Activated CD4-positive, alpha-beta T cell treated with anti-CD3 and anti-CD28 coated beads, Interleukin-2, amount 10 ng/mL, durations not matched to agents 7 days and 5 days (primary cell): ENCODE data around the gene FARP1. TPM values are rescaled to one million over a fixed set of nuclear protein-coding genes. Genes with fewer than 3 reads are reported as not detected.

ENCODE experiments used
- CTCF ChIA-PET: fragments of 350-600 bp; sonication (Branson Sonifier 250); formaldehyde crosslinking; loops from one replicate; lab custom pipeline; 2021; ENCODE audit warnings: antibody characterized with exemption; lab: Charles Lee
- POLR2A ChIA-PET: fragments of 350-600 bp; sonication (Branson Sonifier 250); formaldehyde crosslinking; loops from one replicate; lab custom pipeline; 2021; ENCODE audit warnings: antibody characterized with exemption; lab: Charles Lee
- DNase-seq: peaks from one replicate; pipeline ENCODE4 v3.0.0-alpha.2; 2020
- H3K27ac Mint-ChIP-seq: one replicate; pipeline ENCODE4 v1.8.0; 2021; ENCODE audit warnings: mild to moderate bottlenecking, moderate library complexity, mixed read lengths
- H3K27me3 Mint-ChIP-seq: one replicate; pipeline ENCODE4 v1.8.0; 2021; ENCODE audit warnings: mixed read lengths
- H3K36me3 Mint-ChIP-seq: one replicate; pipeline ENCODE4 v1.8.0; 2021; ENCODE audit warnings: low read depth, mixed read lengths
- H3K4me1 Mint-ChIP-seq: one replicate; pipeline ENCODE4 v1.8.0; 2021; ENCODE audit warnings: mixed read lengths
- H3K4me3 Mint-ChIP-seq: one replicate; pipeline ENCODE4 v1.8.0; 2021; ENCODE audit warnings: mild to moderate bottlenecking, moderate library complexity, mixed read lengths
- H3K9me3 Mint-ChIP-seq: one replicate; pipeline ENCODE4 v1.8.0; 2021; ENCODE audit warnings: mixed read lengths
- total RNA-seq, 2 experiments: library from RNA; stranded (reverse); gene quantifications; one replicate each; pipeline ENCODE4 v1.2.3, GENCODE V29; 2021

Gene FARP1
- total RNA-seq, 2 experiments from 2014 or later = 0.67 to 1.0 TPM

DNA sequence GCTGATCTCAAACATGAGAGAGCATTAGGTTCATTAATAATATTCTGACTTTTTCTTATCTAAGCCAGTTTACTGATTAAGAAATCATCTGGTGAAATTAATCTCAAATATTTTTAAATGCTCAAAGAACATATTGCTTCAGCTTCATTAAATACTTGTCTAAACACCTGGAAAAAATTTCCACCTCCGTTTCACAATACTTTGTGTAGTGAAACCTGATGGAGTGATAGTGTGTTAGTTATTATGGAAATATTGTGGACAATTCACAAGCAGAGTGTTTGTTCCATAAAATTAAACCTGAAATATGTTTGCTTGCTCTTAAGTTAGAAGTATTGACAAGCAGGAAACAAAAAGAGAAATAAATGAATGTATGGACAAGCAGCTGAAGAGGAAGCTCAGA, 91.5 kb downstream of the FARP1 start:
- Mint-ChIP-seq H3K36me3 (no peaks in the 10 kb centered on the region), H3K4me1 (no peaks in the 10 kb centered on the region), H3K27ac (no peak overlapping the region), H3K9me3 (no peaks in the 10 kb centered on the region), H3K27me3 (no peaks in the 10 kb centered on the region), H3K4me3 (no peak overlapping the region)
- no peak for DNase-seq
- ChIA-PET POLR2A (no interaction called here), CTCF (interaction anchor here (1.0 kb wide), 1 partner anchor 13 kb away, joined by 3 read pairs; no protein-coding TSS in a partner anchor)

DNA sequence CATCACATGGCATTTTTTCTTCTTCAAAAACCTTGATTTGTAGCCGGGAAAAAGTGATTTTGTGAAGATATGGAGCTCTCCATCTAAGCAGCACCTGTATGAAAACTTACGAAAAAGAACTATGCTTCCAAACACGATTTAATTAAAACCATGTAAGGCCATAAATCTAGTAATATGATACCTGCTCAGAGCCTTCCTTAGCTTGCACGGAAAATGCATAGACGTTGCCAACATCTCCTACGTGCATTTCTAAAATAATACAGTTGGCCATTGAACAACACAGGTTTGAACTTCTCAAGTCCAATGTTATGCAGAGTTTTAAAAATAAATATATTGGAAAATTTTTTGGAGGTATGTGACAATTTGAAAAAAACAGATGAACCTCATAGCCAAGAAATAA, 93.3 kb downstream of the FARP1 start:
- POLR2A ChIA-PET = no interaction called here
- Mint-ChIP-seq H3K27ac (no peak overlapping the region), H3K27me3 (no peaks in the 10 kb centered on the region), H3K4me3 (no peak overlapping the region), H3K4me1 (no peaks in the 10 kb centered on the region), H3K9me3 (no peaks in the 10 kb centered on the region), H3K36me3 (no peaks in the 10 kb centered on the region)
- CTCF ChIA-PET = interaction anchor here (1.4 kb wide), 1 partner anchor 27 kb away, joined by 3 read pairs; no protein-coding TSS in a partner anchor
- DNase-seq = no peak

DNA sequence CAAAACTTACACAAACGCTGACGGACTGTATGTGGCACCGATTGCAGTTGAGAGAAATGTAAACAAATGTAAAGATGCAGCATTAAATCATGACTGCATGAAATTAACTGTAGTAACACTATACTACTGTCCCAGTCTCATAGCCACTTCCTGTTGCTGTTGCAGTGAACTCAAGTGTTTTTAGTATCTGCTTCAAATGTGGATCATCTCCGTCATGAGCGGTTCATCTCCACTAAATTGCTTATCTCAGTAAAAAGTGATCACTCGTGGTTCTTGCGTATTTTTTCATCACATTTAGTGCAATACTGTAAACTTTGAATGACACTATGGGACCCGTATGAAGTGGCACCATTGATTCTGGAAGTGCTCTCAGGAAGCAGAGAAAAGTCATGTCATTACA, 94.4 kb downstream of the FARP1 start:
- H3K4me3 Mint-ChIP-seq = no peak overlapping the region
- CTCF ChIA-PET = no interaction called here
- no peaks in the 10 kb centered on the region for H3K9me3 Mint-ChIP-seq
- no peaks in the 10 kb centered on the region for H3K4me1 Mint-ChIP-seq
- no peak overlapping the region for H3K27ac Mint-ChIP-seq
- POLR2A ChIA-PET = interaction anchor here (0.7 kb wide), 1 partner anchor 867 kb away, joined by 3 read pairs; no protein-coding TSS in a partner anchor
- no peaks in the 10 kb centered on the region for H3K36me3 Mint-ChIP-seq
- no peak for DNase-seq
- H3K27me3 Mint-ChIP-seq = no peaks in the 10 kb centered on the region

DNA sequence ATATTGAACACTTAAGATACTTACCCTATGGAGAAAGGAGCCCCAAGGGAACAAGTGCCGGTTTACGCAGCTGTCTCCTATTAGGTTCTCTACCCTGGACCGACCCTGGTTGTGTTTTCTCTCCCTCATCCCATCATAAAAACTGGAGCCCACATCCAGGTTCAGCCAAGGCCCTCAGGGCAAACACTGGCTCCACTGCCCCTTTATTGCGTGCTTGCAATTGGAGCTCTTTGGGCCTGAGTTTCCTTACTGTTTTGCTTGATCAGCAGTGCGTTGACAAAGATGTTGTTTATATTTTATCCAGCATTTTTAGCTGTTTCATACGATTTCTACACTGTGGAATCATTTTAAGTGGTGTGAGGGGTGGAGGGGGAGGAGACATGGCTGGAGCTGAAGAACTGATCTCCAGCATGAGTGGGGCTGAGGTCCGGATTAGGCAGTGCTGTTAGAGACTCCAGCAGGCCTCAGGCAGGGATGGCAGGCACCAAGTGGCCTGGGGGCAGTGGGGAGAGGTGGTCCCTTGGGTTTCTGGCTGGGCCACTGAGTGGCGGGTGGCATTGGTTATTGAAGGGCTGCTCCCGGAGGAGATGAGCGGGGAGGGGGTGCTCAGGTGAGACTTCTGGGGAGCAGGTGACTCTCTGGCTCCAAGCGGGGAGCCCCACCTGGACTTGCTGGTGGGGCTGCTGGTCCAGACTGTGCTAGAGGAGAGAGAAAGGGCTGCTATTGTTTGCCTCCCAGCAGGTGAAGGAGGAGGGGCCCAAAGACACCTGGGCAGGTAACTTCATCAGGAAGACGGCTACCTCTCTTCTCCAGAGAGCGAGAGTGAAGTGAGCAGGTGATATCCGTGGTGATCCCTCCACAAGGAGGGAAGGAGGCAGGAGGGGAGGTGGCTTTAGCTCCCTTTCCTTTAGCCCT, 96.5 kb downstream of the FARP1 start:
- H3K9me3 Mint-ChIP-seq = no peaks in the 10 kb centered on the region
- H3K27me3 Mint-ChIP-seq = peaks cover 7% of the 10 kb centered on the region
- H3K4me1 Mint-ChIP-seq = no peaks in the 10 kb centered on the region
- no peak overlapping the region for H3K27ac Mint-ChIP-seq
- POLR2A ChIA-PET = no interaction called here
- H3K36me3 Mint-ChIP-seq = no peaks in the 10 kb centered on the region
- no peak overlapping the region for H3K4me3 Mint-ChIP-seq
- CTCF ChIA-PET = interaction anchor here (0.5 kb wide), 1 partner anchor 107 kb away, joined by 3 read pairs; no protein-coding TSS in a partner anchor
- DNase-seq = no peak

DNA sequence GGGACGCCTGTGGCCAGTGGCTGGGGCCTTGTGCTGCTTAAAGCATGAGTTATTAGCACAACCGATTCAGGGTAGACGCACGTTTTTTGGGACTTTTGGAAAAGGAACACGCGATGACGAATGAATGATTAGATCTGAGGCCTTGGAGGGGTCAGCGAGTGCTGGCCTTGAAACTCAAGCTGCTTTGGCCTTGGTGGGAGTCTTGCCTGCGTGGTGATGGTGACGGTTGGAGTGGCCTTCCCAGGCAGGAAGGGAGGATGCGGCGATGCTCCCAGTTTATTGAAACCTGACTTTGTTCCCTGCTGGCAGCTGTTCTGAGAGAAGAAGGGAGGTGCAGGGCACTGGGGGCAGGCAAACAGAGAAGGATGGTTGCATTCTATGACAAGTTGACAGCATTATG, 97.2 kb downstream of the FARP1 start:
- Mint-ChIP-seq H3K9me3 (no peaks in the 10 kb centered on the region), H3K27me3 (peaks cover 11% of the 10 kb centered on the region), H3K4me3 (no peak overlapping the region), H3K36me3 (no peaks in the 10 kb centered on the region), H3K4me1 (no peaks in the 10 kb centered on the region), H3K27ac (no peak overlapping the region)
- no peak for DNase-seq
- ChIA-PET CTCF (no interaction called here), POLR2A (no interaction called here)

DNA sequence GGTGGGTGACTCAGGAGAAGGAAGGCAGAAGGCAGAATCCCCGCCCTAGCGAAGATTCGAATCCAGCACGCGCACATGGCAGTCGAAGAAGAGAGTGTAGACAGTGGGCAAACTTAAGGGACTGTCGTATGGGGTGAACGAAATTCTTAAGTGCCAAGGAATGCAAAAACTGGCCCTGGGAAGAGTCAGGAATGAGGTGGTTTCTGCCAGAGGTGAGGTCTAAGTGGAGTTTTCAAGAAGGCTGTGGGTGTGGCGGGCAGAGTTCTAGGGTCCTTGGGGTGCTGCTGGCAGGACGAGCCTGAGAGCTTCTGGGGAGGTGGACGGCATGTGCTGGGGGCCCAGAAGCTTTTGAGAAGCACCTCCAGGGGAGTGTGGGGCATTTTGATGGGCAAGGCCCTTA, 98.1 kb downstream of the FARP1 start:
- no peak overlapping the region for H3K4me3 Mint-ChIP-seq
- no peaks in the 10 kb centered on the region for H3K9me3 Mint-ChIP-seq
- no peaks in the 10 kb centered on the region for H3K4me1 Mint-ChIP-seq
- no peak overlapping the region for H3K27ac Mint-ChIP-seq
- ChIA-PET POLR2A (no interaction called here), CTCF (no interaction called here)
- H3K36me3 Mint-ChIP-seq = no peaks in the 10 kb centered on the region
- DNase-seq = no peak
- H3K27me3 Mint-ChIP-seq = peaks cover 11% of the 10 kb centered on the region

DNA sequence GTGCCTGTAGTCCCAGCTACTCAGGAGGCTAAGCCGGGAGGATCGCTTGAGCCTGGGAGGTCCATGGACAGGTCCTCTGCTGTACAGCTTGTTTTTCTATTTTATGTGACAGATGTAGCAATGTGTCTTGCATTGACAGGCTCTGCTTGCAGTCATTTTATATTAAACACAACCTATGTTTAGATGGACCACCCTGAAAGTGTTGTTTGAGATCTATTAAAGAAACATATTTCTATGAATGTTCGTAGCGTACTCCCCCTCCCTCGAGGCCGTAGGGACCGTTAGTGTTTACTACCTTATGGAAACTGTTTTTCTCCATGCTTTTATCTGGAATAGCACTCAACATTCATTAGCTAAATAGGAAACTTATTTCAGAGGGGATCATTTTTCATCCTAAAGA, 99.1 kb downstream of the FARP1 start:
- H3K4me3 Mint-ChIP-seq = no peak overlapping the region
- H3K27me3 Mint-ChIP-seq = peaks cover 11% of the 10 kb centered on the region
- CTCF ChIA-PET = no interaction called here
- no peaks in the 10 kb centered on the region for H3K4me1 Mint-ChIP-seq
- H3K36me3 Mint-ChIP-seq = no peaks in the 10 kb centered on the region
- DNase-seq = no peak
- H3K27ac Mint-ChIP-seq = no peak overlapping the region
- POLR2A ChIA-PET = no interaction called here
- no peaks in the 10 kb centered on the region for H3K9me3 Mint-ChIP-seq

DNA sequence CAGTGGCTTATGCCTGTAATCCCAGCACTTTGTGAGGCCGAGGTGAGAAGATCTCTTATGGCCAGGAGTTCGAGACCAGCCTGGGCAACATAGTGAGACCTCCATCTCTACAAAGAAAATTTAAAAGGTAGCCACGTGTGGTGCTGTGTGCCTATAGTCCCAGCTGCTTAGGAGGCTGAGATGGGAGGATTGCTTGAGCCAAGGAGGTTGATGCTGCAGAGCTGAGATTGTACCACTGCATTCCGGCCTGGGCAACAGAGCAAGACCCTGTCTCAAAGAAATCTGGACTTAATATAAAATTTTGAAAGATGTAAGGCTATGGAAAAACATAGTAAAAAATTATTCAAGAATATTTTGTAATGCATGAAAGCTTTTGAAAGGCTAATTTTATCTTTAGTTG, 99.5 kb downstream of the FARP1 start:
- CTCF ChIA-PET = no interaction called here
- Mint-ChIP-seq H3K27ac (no peak overlapping the region), H3K36me3 (no peaks in the 10 kb centered on the region), H3K4me3 (no peak overlapping the region), H3K4me1 (no peaks in the 10 kb centered on the region), H3K9me3 (no peaks in the 10 kb centered on the region), H3K27me3 (peaks cover 11% of the 10 kb centered on the region)
- DNase-seq = no peak
- POLR2A ChIA-PET = no interaction called here

DNA sequence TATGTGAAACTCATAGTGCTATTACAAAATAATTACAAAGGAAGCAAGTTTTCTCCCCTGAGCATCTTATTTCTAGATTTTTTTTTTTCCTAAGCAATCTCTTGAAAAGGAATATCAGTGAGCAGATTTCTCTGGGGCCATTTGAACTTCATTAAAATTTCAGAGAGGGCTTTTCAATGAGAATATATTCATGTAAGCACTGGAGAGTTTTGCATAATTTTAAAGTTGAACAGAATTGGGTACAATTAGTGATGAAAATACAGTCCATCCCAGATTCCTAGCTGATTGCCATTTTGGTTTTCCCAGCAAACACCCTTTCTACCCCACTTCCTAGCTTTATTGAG, 101.0 kb downstream of the FARP1 start:
- H3K27ac Mint-ChIP-seq = no peak overlapping the region
- H3K4me1 Mint-ChIP-seq = no peaks in the 10 kb centered on the region
- no peak for DNase-seq
- peaks cover 13% of the 10 kb centered on the region for H3K27me3 Mint-ChIP-seq
- no peaks in the 10 kb centered on the region for H3K9me3 Mint-ChIP-seq
- CTCF ChIA-PET = no interaction called here
- H3K36me3 Mint-ChIP-seq = no peaks in the 10 kb centered on the region
- no peak overlapping the region for H3K4me3 Mint-ChIP-seq
- POLR2A ChIA-PET = no interaction called here

DNA sequence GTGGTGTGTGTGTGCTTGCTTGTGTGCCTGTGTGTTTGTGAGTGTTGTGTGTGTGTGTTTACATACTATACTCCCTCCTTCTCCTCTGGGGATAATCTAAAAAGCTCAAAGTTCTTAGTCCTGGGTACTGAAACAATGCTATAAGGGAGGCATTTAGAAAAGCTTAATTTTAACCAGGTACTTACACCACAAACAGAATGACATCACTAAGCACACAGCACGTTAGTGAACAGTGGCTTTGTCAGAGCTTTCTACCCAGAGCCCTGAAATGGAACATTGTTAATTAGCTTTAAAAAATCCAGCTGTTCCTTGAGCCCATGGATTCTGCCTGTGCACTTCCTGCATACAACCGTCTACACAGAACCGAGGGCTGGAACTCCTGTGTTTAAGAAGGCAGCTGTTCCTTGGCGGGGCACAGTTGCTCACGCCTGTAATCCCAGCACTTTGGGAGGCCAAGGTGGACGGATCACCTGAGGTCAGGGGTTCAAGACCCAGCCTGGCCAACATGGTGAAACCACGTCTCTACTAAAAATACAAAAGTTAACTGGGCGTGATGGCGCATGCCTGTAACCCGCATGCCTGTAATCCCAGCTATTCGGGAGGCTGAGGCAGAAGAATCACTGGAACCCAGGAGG, 103.8 kb downstream of the FARP1 start:
- H3K36me3 Mint-ChIP-seq = no peaks in the 10 kb centered on the region
- no peak overlapping the region for H3K27ac Mint-ChIP-seq
- no peak for DNase-seq
- no peaks in the 10 kb centered on the region for H3K9me3 Mint-ChIP-seq
- no peaks in the 10 kb centered on the region for H3K4me1 Mint-ChIP-seq
- H3K27me3 Mint-ChIP-seq = peaks cover 15% of the 10 kb centered on the region
- H3K4me3 Mint-ChIP-seq = no peak overlapping the region
- ChIA-PET CTCF (interaction anchor here (1.0 kb wide), 1 partner anchor 17 kb away, joined by 3 read pairs; no protein-coding TSS in a partner anchor), POLR2A (no interaction called here)

DNA sequence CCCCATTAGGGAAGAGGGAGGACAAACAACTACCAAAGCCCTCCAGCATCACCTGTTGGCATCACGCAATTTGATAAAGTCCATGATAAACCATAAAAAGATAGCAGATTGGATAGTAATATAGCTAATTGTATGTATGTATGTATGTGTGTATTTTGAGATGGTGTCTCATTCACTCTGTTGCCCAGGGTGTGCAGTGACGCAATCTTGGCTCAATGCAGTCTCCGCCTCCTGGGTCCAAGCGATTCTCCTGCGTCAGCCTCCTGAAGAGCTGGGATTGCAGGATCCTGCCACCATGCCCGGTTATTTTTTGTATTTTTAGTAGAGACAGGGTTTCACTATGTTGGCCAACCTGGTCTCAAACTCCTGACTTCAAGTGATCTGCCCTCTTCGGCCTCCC, 108.8 kb downstream of the FARP1 start:
- Mint-ChIP-seq H3K4me3 (no peak overlapping the region), H3K9me3 (no peaks in the 10 kb centered on the region), H3K27me3 (peaks cover 8% of the 10 kb centered on the region), H3K4me1 (no peaks in the 10 kb centered on the region), H3K27ac (no peak overlapping the region), H3K36me3 (no peaks in the 10 kb centered on the region)
- POLR2A ChIA-PET = no interaction called here
- no peak for DNase-seq
- CTCF ChIA-PET = no interaction called here

DNA sequence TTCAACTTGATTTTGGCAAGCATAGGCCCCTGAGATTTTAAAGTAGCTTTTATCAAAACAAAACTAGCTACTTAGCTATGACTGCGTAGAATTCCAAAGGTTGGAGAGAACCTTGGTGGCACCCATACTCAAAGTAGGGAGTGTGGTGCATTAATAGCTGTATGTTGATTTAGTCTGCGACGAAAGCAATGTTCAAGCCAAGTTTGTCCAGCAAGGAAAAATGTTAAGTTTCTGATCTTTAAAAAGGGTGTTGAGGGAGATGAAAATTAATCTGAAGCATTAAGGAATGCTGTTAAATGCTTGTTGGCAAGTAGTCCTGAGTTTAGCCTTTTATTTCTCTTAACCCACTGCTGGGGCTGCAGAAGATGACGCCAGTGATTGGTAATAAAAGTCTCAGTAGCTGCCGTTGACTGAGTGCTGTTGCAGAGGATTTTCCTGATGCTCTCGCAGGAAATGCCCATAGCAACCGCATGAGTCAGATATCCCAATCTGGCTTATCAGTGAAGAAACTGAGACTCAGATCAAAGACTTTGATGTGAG, 110.1 kb downstream of the FARP1 start:
- Mint-ChIP-seq H3K9me3 (no peaks in the 10 kb centered on the region), H3K4me3 (no peak overlapping the region), H3K27me3 (peaks cover 8% of the 10 kb centered on the region), H3K27ac (no peak overlapping the region), H3K4me1 (no peaks in the 10 kb centered on the region), H3K36me3 (no peaks in the 10 kb centered on the region)
- ChIA-PET CTCF (no interaction called here), POLR2A (no interaction called here)
- DNase-seq = no peak

DNA sequence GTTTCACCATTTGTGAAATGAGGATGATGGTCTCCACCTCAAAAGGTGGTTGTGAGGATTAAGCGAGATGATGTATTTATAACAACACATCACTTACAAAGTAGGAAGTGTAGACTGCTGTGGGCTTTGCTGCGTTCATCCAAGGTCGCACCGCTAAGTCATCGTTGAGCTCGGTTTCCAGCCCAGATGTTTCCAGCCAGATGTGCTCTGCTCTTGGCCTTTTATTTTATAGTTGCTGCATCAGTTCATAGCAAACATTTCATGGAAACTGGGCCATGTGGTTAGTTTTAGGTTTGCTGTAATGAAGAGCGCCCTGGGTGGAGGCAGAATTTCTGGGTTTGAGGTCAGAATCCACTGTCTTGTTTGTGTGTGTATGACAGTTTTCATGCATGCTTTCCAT, 110.6 kb downstream of the FARP1 start:
- Mint-ChIP-seq H3K9me3 (no peaks in the 10 kb centered on the region), H3K36me3 (no peaks in the 10 kb centered on the region), H3K27ac (no peak overlapping the region), H3K4me1 (no peaks in the 10 kb centered on the region), H3K4me3 (no peak overlapping the region), H3K27me3 (peaks cover 10% of the 10 kb centered on the region)
- POLR2A ChIA-PET = no interaction called here
- no peak for DNase-seq
- CTCF ChIA-PET = no interaction called here
